Dermis blood vessel endothelial cell (primary cell): ENCODE data around the gene ZCCHC24. TPM values are rescaled to one million over a fixed set of nuclear protein-coding genes. Genes with fewer than 3 reads are reported as not detected.

Source experiments
- DNase-seq: peaks from one replicate; pipeline ENCODE4 v3.0.0; 2010
- total RNA-seq: library from RNA; depleted of rRNA; stranded (reverse); fragments of >200 nt; gene quantifications from 2 replicates; pipeline ENCODE4 v1.2.3, GENCODE V29; 2014

The ZCCHC24 gene
- total RNA-seq, 1 donor from 2014 or later, result 7.3 TPM

DNA sequence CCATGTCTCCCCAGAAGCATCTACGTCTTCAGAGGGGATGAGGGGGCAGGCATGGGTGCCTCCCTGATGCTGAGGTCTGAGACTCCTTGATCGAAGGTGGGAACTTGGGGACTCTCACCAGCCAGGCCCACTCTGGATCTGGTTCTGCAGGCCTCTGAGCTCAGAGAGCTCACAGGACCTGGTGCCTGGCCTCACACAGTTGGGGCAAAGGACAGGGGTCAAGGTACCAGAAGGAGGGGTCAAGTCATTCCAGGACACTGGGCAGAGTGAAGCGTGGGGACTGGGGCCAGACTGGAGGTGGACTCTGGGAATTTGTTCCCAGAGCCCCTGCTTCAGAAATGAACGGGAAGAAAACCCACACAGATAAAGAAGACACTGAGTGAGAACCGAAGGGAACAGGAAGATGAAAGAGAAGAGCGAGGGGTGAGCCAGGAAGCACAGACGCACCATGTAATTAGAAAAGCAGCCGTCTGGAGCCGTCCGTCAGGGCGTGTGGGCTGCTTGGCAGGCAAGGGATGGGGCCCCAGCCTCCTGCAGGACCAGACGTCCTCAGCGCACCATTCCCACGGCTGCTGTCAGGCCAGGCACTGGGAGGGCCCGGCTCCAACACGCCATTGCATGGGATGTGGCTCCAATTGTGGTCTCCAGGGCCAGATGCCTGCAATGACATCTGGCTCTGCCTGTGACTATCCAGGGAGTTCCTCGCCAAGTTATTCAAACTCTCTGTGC lies 47.7 kb downstream of the ZCCHC24 start:
- DNase-seq, result no peak

DNA sequence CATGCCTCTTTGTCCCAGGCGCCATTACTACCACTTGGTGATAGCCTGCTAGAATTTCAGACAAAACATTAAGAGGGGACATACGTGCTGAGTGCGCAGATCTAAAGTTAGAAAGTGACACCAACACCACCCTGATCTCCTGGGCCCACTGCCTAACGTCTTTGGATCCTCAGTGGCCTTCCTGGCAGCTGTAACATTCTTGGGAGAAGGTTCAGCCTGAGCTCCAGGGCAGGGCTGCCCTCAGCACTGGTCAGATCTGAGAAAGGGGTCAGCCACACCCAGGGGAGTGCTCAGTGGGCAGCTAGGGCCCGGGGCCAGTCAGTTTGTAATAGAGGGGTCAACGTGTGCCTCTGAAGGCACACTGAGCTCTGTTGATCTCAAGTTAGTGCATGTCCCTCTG lies 48.4 kb downstream of the ZCCHC24 start:
- no peak for DNase-seq

DNA sequence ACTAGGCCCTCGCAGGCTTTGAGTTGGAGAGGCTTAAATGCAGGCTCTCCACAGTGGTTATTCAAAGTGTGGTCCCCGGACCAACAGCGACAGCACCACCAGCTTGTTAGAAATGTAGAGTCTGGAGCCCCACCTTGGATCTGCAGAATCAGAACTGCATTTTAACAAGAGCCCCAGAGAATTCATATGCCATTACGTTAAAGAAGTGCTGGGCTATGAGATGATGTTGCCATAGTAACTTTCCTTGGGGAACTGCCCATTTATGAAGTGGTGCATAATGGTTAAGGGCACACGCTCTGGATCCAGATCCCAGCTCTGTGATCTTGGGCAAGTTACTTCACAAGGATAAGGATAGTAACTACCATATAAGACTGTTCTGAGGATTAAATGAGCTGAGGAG lies 48.9 kb downstream of the ZCCHC24 start:
- no peak for DNase-seq

DNA sequence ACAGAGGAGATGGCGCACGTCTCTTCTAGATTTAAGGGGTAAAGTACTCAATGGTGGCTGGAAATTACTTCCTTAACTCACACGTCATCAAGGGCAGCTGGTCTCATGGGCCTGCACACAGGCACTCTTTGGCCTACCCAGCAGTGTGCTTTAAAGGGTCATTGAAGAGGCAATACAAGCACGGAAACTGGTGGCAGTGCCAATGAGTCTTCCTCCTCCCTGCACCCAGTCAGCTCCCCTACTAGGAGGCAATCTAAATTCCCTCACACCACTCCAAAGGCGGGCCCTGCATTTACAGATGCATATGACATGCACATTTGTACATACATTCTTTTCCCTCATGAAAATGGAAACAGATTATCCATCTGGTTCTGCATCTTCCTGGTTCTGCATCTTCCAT lies 50.8 kb downstream of the ZCCHC24 start:
- DNase-seq, result no peak

DNA sequence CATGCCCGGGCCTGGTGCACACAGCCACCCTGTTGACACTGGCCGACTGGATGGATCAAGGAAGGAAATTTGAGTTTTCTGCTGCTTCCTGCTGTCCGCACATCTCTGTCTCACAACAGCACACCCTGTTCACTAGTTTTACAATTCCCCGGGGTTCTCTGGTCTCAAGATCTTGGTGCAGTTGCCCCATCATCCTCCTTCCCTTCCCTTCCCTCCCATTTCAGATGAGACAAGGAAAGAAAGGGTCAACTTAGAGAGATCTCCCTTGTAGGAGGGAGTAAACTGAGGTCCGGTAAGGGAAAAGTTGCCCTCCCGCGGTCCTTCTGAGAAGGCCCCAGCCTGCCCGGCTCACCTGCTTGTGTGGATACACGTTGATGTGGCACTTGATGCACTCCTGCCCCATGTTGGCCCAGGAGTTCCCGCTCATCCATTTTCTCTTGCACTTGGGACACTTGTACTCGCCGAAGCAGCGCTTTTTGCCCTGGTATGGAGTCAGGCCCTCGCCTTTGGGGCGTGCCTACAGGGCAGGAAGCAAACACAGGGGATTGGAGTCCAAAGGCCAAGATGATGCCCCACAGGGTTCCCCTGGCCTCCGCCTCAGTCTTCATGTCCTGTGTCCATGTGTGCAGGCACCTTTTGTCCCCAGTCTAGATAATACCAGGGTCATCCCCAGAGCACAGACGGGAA lies 51.4 kb downstream of the ZCCHC24 start:
- DNase-seq, result no peak

DNA sequence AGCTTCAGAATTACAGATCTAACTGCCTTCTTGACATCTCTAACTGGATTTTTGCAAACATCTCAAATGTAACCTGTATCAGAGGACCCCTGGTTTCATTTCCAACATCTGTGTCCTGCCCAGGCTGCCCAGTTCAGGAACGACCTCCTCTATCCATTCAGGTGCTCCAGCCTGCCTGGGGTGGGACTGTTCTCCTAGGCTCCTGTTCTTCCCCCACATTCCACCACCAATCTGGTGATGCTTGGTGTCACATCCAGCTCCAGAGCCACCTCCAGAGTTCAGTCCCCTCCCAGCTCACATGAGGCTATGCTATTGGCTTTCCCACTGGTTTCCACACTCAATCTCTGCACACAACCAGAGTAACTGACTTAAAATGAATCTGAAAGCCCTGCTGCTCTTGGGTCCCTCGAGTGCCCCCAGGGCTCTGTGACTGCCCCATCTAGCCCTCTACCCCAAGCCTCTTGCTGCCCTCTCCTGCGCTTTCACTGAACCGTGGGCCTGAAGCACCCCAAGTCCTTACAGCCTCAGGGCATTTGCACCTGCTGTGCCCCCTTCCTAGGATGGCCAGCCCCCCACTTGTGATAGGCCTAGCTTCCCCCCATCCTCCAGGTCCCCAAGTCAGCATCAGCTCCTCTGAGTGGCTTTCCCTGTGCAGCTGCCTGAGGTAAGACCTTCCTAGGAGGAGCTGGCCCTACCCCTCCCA lies 52.1 kb downstream of the ZCCHC24 start:
- DNase-seq, result no peak

DNA sequence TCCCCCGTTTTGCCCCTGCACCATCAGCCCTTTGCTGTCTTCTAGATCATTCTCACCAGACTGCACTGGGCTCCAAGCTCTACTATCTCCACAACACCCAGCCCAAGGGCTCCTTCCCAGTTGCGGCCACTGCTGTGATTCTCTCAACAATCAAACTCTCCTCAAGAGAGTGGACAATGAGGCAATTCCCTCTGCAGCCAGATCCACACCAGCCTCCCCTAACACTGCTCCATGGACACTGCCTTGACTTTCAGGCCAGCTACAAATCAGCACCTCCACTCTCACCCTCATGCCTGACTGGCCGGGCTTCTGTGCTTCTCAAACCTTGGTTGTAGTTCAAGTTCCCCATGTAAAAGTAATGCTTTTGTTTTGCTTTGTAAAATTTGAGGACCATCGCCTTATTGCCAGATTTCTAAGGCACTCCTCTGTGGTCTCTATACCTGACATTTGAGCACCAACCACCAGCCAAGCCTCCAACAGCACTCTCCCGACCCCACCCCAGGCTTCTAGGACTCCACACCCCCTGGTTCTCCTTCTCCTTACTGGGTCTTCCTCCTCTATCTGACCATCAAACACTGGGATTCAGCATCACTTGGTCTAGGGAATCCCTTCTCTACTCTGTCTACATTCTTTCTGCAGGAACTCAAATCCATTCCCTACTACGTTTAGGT lies 52.8 kb downstream of the ZCCHC24 start:
- no peak for DNase-seq

DNA sequence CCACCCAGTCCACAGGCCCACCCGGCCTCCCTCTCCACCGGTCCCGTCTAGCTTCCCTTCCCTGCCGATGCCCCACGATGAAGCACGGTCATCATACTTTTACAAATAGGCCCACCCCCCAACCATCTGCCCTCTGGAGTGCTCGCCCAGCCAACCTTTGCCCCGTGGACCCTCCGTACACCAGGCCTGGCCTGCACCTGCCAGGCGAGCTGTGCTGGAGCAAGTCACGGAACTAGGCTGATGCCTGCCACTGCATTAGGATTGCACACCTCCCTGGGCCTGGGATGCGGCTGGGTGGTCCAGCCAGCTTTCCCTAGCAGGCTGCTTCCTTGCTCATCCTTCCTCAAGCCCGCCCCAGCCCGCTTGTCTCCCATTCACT lies 53.4 kb downstream of the ZCCHC24 start:
- no peak for DNase-seq

DNA sequence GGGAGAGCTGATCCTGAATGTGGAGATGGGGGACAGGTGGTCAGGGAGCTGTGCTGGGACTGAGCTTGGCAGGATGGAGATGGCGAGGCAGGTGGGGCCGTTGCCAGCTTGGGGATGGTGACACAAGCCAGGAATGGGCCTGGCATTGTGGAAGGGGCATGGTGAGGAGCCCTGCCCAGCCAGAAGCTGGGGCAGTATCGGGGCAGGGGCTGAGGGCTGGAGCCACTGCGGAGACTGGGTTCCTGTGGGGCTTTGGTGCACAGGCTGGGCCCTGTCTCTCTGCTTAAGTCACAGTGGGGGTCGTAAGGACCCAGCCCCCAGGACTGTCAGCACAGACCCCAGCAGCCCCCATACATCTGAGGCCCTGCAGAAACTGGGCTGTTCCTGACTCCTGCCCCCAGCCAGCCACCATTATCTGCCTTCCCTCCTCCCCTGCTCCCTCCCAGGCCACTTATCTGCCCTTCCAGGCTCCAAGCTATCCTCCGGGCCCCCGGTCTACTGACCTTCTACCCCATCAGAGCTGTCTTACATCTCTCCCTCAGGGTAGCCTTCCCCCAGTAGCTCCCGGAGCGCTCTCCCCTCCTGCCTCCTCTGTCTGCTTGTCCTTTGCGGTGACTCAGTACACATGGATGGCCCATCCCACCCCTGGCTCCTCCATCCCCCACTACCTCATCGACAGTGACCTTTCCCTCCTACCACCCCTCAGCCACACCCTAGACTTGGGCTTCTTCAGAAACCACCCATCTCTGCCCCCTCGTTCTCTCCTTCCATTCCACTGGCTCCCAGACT lies 54.0 kb downstream of the ZCCHC24 start:
- DNase-seq, result no peak

DNA sequence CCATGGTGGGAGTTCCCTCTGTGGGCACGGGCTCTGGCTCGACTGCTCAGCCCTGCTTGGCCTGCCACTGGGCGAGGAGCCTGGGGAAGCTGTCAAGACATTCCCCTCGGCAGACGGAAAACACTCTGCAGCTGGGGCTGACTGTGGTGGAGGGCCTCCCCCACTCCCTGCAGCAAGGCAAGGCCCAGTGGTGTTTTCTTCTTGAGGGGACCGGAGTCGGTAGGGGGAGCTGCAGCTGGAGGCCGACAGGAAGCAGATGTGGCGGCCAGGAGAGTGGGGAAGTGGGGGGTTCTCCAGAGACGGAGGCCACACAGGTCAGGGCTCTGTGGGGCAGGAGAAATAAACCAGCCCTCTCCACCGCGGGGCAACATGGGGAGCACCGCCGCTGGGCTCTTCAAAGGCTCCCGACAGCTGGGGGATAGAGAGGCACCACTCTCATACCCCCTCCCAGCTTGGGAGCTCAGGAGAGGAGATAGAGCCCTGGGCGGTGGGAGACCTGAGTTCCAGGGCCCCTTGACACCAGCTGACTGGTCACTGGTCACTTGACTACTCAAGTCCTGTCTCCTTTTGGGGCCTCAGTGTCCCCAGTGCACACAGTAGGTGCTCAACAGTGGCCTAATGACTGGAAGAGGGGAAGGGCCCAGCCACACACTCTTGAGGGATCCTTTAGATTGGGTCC lies 54.7 kb downstream of the ZCCHC24 start:
- no peak for DNase-seq

DNA sequence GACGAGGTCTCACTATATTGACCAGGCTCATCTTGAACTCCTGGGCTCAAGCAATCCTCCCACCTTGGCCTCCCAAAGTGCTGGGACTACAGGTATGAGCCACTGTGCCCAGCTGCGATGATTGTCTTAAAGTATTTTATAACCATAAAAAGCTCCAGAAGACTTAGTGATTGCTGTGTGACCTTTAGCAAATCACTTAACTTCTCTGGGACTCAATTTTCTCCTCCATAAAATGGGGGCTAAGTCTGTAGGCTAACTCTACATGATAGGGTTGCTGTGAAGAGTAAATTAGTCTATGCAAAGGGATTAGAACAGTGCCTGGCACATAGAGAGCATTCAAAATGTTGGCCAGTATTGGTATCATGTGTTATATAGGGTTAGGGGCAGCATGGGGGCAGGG lies 55.4 kb downstream of the ZCCHC24 start:
- no peak for DNase-seq

DNA sequence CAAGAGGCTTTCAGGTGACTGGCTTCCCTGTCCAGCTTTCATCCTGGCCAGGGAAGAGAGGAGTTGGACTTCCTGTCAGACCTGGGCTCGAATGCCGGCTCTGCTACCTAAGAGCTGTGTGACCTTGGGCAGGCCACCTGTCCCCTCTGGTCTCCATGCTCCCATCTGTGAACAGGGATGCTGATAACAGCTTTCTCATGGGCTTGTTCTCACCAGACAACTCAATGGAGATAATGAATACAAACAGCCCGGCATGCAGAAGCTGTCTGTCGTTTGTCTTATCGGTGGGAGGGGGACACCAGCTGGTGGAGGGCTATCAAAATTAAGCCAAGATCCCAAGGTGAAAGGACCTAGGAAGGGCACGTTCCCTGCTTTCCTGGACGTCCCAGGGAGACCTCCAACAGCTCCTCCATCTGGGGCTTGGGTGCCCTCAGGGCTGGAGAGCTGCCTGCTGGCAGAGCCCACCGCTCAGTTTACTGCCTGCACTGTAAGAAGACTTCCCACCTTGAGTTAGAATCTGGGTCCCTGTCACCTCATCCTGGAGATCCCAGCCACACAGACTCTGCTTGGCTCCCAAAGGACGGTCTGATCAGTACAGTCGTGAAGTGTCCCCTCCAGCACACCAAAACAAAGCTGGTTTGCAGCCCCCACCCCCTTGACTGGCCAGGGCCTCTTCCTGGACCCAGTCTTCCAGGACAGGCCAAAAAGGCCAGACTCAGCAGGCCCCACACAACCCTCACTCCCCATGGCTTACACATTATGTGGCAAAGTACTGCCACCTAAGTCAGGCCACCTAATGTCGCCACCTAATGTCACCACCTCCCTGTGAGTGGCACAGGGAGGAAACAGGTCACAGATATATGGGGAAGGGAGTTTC lies 57.2 kb downstream of the ZCCHC24 start:
- DNase-seq, result no peak

DNA sequence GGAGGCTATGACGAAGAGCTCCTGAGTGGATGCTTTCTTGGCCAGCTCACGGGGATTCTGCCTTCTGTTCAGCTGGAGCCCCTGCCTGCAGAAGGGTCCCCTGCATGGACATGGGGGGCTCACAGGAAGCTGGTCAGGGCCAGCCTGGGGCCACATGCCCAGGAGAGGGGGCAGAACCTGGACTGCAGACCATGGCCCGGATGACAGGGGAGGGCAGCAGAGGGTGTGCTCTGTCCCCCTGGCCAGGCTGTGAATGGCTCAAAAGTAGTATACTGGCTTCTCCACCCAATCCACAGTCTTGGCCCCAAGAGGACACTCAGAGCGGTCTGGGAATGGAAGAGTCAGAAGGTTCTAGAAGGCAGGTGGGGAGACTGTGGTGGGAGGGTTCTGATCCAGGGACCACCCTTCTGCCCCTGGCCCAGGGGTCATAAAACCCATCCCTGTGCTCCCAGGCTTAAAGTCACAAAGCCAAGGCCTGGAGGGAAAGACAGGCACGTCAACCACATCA lies 57.9 kb downstream of the ZCCHC24 start:
- DNase-seq, result no peak

DNA sequence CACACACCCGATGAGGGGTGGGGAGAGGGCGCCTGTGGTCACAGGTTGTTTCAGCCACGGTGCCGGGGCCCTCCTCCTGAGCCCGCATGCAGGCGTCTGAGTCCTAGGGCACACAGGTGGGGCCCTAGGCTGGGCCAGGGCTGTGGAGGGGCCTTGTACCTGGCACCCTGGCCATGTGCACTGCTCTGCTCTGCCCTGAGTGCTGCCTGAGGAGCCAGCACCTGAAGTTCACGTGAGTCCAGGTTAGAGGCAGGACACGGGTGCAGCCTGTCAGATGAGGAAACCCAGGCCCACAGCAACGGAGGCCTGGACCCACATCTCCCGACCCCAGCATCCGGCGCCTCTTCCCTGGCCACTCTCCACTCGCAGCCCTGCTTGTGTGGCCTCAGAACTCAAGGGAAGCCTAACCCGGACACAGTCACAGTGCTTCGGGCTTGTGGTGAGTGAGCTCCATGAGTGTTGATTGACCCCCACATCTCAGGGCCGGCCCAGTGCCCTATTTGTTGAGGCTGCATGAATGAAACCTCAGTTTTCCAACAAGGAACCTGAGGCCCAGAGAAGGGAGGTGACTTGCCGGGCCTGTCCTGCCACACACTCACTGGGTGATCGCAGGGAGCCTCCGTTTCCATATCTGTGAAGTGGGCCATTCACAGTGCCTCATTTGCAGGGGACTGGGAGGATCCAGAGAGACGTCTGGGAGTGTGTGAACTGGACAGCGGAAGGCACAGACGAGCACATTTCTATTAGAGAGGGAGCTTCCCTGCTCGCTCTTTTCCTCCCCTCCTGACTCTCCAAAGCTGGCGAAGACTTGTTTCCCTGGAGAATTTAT lies 58.6 kb downstream of the ZCCHC24 start:
- no peak for DNase-seq

DNA sequence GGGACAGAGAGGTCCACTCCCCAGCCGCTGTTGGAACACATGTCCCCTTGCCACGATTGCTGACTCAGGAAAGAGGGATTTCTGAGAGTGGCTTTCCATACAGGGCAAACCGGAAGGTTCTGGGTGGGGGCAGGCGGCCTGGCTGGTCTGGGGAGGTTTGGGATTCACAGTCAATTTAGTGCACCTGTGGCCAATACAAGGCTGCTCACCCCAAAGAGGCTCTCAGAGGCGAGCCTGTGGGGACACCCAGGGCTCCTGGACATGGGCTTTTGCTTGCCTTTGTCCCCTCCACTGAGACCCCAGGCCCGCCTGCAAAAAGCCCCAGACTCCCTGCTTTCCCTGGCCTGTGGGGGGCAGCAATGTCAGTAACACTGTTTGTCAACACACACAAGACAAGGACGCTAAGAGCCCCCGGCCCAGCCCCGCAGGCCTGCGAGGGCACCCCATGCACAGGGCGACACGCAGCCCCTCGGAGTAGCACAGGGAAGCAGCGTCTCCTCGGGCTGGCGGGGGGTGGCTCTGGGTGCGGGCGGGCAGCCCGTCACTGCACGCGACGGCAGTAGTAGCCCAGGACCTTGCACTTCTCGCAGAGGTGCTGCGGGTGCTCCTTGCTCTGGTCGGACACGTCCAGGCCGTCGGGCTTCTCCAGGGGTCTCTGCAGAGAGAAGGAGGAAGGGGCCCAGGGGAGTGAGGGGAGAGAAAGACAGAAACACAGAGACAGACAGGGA lies 59.5 kb downstream of the ZCCHC24 start:
- no peak for DNase-seq

DNA sequence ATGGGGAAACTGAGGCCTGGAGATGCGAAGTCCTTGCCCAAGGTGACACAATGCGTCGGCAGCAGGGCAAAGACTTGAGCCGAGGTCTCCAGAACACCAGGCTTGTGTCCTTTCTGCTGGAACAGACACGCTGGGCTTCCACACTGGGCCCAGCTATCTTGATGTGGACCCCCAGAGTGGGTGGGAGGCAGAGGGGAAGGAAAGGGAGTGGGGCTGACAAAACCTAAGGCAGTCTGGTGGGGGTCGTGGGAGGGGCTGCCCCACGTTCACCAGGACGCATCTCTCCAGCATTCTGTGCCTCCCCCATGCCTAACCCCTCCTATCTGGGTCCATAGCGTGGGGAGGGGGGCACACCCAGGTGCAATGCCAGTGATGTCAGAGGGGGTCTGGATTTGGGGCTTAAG lies 60.0 kb downstream of the ZCCHC24 start:
- no peak for DNase-seq

DNA sequence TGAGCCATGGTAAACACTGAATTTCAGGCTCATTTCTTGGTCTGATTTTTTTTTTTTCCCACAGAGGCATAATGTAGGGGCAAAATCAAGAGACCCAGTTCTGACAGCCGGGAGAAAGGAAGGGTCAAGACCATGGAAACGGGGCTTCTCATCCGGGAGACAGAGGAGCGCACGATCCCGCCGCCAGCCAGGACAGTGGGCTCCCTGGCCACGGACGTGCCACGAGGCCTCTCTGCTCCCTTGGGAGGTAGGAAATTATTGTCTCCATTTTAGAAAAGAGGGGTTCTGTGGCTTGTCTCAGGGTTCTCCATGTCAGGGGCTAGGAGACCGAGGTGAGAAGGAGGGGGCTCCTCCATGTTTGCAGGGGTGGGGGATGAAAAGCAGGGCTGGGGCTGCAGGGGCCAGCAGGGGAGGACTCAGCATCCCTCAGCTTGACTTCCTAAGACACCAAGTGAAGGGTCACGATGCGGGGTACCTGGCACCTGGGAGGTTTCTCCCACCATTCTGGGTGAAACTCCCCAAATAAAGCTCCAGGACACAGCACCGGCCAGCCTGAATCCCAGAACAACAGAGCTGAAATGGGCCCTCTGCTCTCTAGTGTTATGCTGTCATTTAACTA lies 60.5 kb downstream of the ZCCHC24 start:
- no peak for DNase-seq

DNA sequence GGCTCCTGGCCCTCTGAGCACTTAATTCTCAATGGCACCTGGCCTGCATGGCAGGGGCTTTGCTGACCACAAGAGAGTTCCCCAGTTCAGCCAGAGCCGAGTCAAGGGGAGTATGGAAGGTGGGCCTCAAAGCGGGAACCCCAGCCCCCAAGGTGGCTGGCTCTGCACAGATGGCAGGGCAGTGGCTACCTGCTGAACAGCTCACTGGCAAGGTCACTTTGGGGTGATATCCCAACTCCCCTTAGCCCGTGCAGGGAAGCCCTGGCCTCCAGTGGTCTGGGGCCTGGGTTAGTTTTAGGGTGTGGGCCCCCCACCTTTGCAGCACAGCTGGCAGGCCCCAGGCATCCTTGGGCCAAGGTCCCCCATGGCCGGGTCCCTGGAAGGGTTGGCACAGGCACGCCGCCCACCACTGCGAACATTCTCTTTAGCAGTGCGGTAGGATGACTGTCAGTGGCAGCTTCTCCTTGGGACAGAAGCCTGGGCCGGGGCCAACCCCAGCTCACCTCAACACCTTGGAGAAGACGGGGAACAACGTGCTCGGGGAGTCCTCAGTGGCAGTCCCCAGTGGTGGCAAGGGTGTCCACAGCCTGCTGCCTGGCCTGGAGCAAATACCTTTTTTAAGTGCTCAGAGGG lies 61.3 kb downstream of the ZCCHC24 start:
- DNase-seq, result no peak
